D721Med (cell line): ENCODE data around the gene GOLGA6L10.
"Not testable (repeated sequence)": the region's sequence is repeated elsewhere in the genome, so short reads cannot be mapped to it uniquely, and the experiment has no call there.

ENCODE experiments used
- DNase-seq: peaks from one replicate; pipeline ENCODE4 v3.0.0; 2011; ENCODE audit warnings: low spot score; ENCODE audit not compliant: insufficient read length
- FAIRE-seq: peaks from 2 replicates; lab custom pipeline; 2011; peaks lifted over from hg19 to GRCh38; lab: Jason Lieb, UNC
- CTCF ChIP-seq: IDR thresholded peaks from 2 replicates; pipeline ENCODE4 v1.5.1; 2012; ENCODE audit warnings: mild to moderate bottlenecking, control low read depth; ENCODE audit not compliant: insufficient read depth; ENCODE audit errors: missing control alignments

Gene GOLGA6L10

GRCh38 chr15:82301296-82302016 is 47.8 kb downstream of the GOLGA6L10 start:
- DNase-seq (no peak), FAIRE-seq (no peak)
- no peak for TF ChIP-seq CTCF

- FAIRE-seq: no peak
- TF ChIP-seq CTCF: no peak
- DNase-seq: no peak
These were observed 48.4 kb downstream of the GOLGA6L10 start for GRCh38 chr15:82300883-82301282.

DNA sequence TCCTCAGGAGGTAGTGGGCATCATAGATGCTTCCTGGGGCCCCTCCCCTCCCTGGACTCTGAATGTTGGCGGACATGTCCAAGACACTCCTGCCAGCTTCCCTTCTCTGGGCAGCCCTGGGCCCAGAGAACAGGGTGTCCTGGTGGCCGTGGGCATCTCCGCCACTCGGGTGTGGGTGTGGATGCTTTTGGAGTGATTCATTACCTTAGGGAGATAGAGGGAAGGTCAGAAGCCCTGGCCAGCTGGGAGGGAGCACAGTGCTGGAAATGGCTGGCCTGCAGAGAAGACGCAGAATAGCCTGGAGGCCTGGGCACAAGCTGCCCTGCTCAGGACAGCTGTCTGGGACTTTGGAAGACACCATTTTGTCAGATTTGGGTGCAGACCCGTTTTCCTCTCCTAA is 48.9 kb downstream of the GOLGA6L10 start:
- FAIRE-seq, DNase-seq: not testable (repeated sequence)

- not testable (repeated sequence) for FAIRE-seq, DNase-seq
These were observed 49.8 kb downstream of the GOLGA6L10 start for GRCh38 chr15:82299511-82299914.

DNA sequence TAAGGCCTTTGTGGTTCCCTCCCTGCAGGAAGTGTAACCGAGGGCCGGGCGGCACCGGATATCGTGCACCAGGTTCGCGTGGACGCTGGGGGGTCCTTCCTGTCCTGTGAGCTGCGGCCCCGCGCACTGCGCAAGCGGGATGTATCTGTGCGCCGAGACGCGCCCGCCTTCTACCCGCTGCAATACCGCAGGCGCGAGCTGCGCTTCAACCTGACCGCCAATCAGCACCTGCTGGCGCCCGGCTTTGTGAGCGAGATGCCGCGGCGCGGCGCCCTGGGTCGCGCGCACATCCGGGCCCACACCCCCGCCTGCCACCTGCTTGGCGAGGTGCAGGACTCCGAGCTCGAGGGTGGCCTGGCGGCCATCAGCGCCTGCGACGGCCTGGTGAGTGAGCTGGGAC is 50.8 kb downstream of the GOLGA6L10 start:
- no peak for FAIRE-seq
- DNase-seq: no peak
- no peak for TF ChIP-seq CTCF

DNA sequence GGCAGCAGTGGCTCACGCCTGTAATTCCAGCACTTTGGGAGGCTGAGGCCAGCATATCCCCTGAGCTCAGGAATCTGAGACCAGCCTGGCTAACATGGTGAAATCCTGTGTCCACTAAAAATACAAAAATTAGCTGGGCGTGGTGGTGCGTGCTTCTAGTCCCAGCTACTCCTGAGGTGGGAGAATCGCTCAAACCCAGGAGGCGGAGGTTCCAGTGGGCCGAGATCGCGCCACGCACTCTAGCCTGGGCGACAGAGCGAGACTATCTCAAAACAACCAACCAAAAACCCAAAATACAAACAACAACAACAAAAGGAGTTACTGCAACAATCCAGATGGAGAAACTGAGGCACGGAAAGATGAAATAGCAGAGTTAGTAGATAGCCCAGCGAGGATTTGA is 51.2 kb downstream of the GOLGA6L10 start:
- no peak for FAIRE-seq
- TF ChIP-seq CTCF: no peak
- no peak for DNase-seq

DNA sequence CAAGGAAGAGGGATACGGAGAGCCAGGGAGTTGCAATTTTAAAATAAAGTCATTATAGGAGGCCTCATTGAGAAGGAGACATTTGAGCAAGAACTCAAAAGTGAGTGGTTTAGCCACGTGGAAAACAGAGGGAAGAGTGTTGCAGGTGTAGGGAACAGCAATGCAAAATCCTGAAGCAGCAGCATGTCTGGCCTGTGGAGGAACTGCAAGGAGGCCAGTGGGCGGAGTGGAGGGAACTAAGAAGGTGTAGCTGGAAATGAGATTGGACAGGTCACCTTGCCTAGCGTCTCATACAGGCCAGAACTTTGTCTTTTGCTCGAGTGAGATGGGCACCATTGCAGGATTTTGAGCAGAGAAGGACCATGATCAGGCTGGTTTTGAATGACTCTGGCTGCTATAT is 51.7 kb downstream of the GOLGA6L10 start:
- FAIRE-seq: no peak

More for the DNA sequence above, 51.7 kb downstream of the GOLGA6L10 start:
- TF ChIP-seq CTCF: no peak
- no peak for DNase-seq
